GM19099 (cell line): ENCODE data around the gene ABHD11.

Source experiments
- POLR2A ChIP-seq: IDR thresholded peaks from 3 replicates; pipeline ENCODE4 v1.6.1; 2011; ENCODE audit warnings: low read depth; ENCODE audit not compliant: insufficient read length; ENCODE audit errors: extremely low read depth

ABHD11 gene

DNA sequence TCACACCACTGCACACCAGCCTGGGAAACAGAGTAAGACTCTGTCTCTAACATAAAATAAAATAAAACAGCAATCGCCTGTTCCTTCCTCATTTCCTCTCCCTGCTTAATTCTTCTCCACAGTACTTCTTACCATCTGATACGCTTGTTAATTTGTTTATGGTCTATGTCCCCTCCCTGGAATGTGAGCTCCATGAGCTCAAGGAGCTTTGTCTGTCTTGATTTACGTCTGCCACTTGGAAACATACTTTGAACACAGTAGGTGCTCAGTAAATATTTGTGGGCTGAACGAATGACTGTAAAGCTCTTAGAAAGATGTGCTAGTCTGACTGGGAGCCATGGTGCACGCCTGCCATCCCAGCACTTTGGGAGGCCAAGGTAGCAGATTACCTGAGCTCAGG is 10.1 kb downstream of the ABHD11 start:
- no peak for TF ChIP-seq POLR2A

DNA sequence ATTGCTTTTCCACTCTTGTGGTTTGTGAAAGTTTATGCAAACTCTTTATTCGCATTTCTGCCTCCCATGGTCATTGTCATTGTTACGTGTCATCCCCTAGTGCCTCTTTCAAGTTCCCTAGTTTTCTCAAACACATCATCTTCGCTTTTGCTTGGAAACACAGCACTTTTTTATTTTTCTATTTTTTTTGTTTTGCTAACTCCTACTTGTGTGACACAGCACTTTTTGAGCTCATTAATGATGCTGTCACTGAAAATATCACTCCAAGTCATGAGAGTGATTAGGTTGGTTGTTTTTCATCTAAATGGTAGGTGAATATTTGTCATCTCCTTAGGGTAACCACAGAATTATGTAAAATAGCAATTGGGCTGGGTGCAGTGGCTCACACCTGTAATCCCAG is 10.7 kb downstream of the ABHD11 start:
- no peak for TF ChIP-seq POLR2A

DNA sequence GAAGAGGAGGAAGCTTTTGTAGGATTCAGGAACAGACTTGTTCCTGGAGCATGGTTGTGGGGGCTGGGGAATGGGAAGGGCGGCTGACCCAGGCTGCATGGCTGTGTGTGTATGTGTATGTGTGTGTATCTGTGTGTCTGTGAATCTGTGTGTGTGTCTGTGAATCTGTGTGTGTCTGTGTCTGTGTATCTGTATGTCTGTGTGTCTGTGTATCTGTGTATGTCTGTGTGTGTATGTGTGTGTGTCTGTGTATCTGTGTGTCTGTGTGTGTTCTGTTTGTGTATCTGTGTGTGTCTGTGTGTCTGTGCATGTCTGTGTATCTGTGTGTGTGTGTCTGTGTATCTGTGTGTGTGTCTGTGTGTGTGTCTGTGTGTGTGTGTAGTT is 12.5 kb downstream of the ABHD11 start:
- no peak for TF ChIP-seq POLR2A

DNA sequence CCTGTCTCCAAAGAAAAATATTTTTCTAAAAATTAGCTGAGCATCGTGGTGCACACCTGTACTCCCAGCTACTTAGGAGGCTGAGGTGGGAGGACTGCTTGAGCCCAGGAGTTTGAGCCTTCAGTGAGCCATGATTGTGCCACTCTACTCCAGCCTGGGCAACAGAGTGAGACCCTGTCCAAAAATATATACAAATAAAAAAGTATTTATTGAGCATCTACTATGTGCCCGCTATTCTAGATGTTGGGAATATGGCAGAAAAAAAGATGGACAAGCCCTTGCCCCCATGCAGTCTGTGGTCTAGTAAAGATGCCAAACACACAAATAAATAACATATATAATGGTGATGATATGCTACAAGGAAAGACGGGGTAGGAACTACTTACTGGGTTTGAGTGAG is 14.8 kb downstream of the ABHD11 start:
- TF ChIP-seq POLR2A, result no peak

DNA sequence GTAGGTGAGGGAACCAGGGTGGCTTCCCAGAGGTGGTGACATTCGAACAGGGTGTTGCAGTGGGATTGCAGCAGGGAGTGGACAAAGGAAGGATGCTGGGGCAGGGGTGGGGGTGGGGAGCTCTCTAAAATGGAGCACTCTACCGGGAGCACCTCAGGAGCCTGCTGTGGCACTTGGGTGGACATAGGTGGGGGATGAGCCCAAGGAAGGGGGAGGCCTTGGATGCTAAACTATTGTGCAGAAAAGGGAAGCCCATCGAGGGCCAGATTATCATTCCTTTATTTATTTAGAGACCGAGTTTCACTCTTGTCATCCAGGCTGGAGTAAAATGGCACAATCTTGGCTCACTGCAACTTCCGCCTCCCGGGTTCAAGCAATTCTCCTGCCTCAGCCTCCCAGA is 15.8 kb downstream of the ABHD11 start:
- TF ChIP-seq POLR2A, result no peak

DNA sequence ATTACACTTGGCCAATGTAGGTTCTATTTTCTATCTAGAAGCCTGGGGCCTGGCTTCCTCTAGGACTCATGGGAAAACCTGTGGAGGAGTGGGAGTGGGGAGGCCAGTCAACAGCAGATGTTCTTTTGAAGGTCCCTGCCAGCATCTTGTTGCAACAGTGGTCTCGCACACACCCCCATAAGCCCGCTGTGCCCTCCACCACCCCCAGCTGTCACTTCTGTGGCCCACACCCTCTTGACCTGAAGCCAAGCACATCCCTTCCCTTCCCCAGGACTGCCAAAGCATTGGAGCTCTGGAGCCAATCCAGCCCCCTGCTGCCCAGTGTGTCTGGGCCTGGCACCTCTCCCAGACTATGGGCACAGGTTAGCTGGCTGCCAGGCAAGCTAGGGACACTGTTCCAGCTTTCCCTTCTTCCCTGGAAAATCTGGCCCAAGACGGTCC is 17.2 kb downstream of the ABHD11 start:
- no peak for TF ChIP-seq POLR2A

DNA sequence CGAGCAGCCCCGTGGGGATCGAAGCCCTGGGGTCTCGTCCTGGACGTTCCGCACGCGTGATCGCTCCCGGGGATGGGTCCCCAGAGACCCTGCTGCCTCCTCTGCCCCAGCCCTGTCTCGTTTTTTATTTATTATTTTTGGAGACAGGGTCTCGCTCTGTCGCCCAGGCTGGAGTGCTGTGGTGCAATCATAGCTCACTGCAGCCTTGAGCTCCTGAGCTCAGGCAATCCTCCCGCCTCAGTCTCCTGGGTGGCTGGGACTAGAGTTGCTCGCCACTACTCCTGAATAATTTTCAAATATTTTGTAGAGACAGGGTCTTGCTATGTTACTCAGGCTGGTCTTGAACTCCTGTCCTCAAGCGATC is 18.8 kb downstream of the ABHD11 start:
- no peak for TF ChIP-seq POLR2A

DNA sequence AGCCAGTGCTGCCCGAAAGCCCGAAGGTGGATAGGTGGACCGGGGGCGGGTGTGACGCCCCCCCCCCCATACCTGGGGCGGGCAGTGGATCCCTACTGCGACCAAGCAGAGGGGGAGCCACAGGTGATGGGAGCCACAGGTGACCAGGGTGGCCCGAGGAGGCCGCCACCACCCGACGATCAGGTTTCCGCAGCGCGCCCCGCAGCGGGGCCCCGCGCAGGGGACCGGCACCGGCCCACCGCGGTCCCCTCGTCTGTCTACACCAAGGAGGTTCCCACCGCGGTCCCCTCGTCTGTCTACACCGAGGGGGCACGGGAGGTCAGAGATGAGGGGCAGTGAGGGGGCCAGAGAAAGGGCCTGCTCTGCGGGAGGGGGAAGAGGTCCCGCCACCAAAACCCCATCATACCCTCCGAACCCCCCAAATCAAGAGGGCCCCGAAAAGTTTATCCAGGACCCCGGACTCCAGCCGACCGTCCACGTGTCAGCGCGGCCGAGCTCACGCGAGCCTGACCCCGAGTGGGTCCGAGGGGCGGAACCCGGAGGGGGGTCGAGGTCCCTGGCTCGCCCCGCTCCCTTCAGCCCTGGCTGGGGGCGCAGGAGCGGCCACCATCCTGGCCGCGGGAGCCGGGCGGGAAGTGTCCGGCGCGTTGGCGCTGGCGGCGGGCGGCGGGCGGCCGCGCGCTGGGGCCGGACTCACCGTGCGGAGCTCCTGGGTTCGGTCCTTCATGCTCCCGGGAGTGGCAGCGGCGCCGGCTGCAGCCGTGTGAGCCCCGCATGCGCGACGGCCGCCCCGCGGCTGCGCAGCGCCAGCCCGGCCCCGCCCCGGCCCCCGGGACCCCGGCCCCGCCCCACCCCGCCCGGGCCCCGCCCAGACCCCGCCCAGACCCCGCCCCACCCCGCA is 19.4 kb downstream of the ABHD11 start, which contains the start of gene STX1A:
Gene STX1A (minus strand): TSS at position 765 of the 901 bp plus-strand sequence. CDS start 38 bp downstream, at position 727.
- TF ChIP-seq POLR2A, result peak; percentile 56

DNA sequence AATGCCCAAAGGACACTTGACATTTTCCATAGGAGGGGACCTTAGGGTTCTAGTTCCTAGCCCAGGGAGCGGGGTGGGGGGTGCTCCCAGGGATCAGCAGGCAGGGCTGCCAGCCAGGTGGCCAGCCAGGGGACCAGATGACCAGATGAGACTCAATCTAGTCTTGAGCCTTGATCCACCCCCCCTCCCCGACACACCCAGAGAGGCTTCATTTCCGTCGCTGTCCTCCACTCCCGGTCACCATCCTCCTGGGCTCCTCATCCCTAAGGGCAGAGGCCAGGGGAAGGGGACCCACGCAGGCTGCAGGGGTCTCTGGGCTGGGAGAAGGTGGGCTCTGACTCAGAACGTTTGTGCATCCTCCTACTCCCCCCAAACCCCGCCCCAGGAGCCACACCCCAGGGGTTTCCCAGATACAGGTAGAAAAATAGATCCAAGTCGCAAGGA is 20.1 kb downstream of the ABHD11 start:
- TF ChIP-seq POLR2A, result no peak

DNA sequence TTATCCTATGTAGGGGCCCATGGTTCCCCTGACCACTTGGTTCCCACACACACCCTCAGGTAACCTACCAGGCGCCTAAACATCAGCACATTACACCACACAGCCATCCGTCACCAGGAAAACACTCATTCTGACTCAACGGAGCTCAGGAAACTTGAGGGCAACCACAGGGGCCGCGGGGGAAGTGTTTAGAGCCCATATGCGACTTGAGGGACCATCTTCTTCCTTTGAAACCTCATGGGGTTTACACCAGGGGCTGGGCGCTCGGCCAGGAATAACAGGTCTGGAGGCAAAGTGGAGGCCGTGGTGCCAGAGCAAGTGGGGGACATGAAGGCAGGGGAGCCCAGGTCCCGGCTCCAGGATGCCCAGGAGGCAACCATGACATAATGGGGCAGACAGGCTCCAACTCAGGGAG is 20.6 kb downstream of the ABHD11 start:
- no peak for TF ChIP-seq POLR2A

DNA sequence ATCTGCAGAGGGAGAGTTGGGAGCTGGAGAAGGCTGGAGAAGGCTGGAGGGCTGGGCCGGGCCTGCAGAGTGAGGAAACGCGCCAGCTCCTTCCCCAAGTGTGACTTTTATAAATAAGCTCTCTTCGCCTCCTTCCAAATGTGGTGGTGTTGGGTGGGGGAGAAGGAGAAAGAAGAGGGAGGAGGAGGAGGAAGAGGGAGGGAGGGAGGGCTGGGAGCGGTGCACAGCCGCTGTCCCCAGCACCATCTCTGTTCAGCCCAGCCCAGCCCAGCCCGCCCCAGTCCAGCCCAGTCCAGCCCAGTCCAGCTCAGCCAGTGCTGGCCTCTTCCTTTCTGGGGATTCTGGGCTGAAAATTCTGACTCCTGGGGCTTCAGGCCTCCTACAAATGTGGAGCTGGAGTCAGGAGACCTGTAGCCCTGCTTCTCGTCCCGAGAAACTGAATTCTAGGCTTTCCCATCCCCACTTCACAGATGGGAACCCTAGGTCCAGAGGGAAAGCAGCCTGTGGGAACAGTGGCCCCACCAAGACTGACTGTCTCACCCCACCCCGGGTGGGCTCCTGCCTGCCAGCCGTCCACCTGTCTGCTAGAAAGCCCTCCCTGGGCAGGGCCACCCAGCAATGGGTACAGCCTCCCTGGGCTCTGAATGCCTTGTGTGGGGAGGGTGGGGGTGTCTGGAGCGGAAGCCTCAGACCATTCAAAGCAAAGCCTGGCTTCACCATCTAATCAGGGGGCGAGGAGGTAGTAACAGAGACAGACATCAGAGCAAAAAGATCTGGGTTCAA is 21.4 kb downstream of the ABHD11 start:
- no peak for TF ChIP-seq POLR2A

DNA sequence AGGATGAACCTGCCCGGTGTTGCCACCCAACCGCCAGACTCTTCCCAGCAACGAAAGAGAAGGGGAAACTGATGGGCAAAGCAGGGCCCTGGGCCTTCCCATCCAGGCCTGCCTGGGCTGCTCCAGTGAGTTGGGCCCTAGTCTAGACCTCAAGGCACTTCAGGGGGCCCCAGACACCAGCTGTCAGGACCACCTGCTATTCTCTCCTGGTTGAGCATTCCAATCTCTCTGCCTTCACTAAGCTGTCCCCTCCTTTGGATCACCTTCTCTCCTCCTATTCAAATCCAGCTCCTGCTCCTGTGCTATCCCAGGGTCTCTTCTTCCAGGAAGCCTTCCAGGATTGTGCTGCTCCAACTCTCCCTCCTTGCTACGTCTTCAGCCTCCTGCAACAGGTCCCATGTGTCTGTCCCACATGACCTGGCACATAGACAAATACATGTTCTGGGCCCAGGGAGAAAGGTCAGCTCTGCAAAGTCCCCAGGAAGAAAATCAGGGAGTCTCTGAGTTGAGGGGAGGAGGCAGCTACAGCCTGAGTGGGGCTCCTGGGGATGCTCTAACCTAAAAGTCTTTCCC is 22.2 kb downstream of the ABHD11 start:
- TF ChIP-seq POLR2A, result no peak

DNA sequence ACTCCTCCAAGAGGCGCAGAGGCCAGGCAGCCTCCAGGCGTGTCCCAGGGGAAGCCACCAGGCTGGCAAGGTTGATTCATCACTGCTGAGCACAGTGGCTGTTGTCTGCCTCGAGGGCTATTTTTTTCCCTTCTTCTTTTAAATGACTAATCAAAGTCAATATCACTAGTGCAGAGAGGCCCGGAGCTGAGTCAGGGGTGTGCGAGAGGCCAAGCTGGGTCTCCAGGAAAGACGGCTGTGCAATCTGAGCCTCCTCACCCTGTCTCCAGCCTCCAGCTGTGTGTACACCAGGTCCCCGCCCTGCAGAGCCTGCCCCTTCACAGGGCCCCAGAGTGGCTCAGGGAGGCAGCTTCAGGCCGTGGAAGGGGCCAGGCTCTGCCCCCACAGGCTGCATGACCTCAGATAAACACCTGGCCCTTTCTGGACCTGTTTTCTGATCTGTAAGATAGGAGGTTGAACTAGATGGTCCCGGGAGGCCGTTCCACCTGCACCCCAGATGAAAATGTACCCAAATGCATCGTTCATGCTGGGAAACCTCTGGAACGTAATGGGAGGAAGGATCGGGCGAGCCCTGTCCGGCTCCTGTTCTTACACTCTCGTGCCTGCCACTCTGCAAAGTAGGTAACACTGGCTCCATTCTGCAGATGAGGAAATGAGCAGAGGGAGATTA is 22.8 kb downstream of the ABHD11 start:
- no peak for TF ChIP-seq POLR2A

DNA sequence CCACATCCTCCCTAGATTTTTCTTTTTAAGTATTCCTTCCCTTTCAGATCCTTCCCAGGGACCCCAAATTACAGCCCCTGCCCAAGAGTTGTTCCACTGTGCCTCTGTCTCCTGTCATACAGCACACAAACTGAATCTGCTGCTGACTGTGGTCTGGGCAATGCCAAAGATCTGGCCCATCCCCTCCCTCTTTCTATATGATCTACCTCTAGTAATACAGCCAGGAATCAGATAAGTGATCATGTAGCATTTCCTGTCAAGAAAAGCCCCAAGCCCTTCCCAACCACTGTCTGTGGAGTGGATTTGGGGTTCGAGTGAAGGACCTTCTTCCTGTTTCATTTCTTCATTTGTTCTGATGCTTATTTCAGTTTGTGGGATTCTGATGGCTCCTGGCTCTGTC is 25.8 kb downstream of the ABHD11 start:
- TF ChIP-seq POLR2A, result no peak
